M059J (cell line): ENCODE measurements around the gene TMEM94. TPM values are rescaled to one million over a fixed set of nuclear protein-coding genes. Genes with fewer than 3 reads are reported as not detected.
"Not testable (repeated sequence)": the region's sequence is repeated elsewhere in the genome, so short reads cannot be mapped to it uniquely, and the experiment has no call there.

Experiments used
- DNase-seq: peaks from one replicate; pipeline ENCODE4 v3.0.0-alpha.2; 2012; ENCODE audit warnings: low read depth
- total RNA-seq: library from RNA; depleted of rRNA; stranded (reverse); fragments of >200 nt; shearing (Covaris generic); gene quantifications from 2 replicates; pipeline ENCODE4 v1.2.3, GENCODE V29; 2014

Gene TMEM94
- total RNA-seq, 1 experiment from 2014 or later, result 29.1 TPM

- no peak for DNase-seq
These were observed 54.8 kb downstream of the TMEM94 start for GRCh38 chr17:75511270-75511609.

- peak; percentile 46 for DNase-seq
These were observed 55.5 kb downstream of the TMEM94 start for GRCh38 chr17:75511610-75512575.

DNA sequence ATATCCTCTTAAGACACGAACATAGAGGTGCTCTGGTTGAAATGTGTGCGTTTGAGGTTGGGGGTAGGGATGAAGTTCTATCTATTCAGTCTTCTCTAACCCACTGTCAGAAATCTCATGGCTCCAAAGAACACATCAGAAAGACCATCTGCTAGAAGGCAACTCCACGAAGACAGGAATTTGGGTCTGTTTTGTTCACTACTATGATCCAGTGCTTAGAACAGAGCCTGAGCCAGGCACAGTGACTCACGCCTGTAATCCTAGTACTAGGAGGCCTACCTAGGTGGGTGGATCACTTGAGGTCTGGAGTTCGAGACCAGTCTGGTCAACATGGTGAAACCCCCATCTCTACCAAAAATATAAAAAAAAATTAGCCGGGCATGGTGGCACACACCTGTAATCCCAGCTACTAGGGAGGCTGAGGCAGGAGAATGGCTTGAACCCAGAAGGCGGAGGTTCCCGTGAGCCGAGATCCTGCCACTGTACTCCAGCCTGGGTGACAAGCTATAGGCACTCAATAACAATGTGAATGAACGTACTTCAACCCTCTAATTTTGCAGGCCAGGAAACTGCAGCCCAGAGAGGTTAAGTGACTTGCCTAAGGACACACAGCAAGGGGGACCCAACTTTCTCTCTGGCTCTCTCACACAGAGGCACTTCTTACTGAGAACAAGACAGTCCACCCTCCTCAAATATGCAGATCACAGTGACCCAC lies 56.6 kb downstream of the TMEM94 start:
- DNase-seq, result peak; percentile 40

- DNase-seq, result no peak
These were observed 57.2 kb downstream of the TMEM94 start for GRCh38 chr17:75513641-75514000.

GRCh38 chr17:75514299-75514918 lies 58.0 kb downstream of the TMEM94 start:
- DNase-seq, result peak; percentile 88

- peak; percentile 59 for DNase-seq
These were observed 58.6 kb downstream of the TMEM94 start for GRCh38 chr17:75514919-75515495.

DNA sequence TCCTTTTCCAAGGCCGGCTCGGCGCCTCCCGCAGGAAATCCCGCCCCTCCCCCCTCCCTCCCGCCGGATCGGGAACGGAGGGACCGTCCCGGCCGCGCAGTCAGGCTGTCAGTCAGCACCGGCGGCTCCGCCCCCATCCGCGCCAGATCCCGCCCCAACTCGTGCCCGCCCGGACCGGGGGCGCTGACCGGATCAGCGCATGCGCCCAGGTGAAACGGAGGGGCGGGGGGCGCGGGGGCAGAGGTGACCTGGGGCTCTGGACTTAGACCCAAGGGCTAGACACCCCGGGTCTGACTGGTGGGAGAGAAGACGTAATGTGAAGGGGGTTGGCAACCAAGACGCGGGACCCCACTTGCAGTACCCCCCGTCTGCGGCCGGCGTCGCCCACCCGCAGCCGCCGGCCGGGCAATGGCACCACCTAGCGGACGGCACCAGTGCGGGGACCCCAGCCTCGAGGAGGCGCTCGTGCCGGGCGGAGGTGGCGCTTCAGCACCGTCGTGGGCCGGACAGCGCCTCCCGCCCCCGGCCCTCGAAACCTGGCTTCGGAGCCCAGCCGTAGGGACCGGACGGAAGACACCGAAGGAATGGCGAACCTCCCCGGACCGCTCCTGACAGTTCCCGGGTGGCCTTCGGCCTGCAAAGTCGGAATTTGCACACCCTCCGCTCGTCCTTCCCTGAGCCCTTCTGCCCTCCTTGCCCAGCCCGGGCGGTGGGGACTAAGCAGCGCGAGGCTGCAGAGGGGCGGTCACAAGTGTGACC lies 59.2 kb downstream of the TMEM94 start, which contains the start of gene CASKIN2:
CASKIN2 (minus strand) TSS at position 42 of the 759 bp plus-strand sequence. CDS start 1,733 bp downstream, outside the sequence.
- DNase-seq, result peak; percentile 86

GRCh38 chr17:75516255-75516618 lies 59.8 kb downstream of the TMEM94 start, which contains the start of gene TSEN54:
Gene TSEN54, plus strand, starts transcription at chr17:75516528. Its CDS starts 33 bp downstream, at chr17:75516561.
- DNase-seq, result peak; percentile 87

DNA sequence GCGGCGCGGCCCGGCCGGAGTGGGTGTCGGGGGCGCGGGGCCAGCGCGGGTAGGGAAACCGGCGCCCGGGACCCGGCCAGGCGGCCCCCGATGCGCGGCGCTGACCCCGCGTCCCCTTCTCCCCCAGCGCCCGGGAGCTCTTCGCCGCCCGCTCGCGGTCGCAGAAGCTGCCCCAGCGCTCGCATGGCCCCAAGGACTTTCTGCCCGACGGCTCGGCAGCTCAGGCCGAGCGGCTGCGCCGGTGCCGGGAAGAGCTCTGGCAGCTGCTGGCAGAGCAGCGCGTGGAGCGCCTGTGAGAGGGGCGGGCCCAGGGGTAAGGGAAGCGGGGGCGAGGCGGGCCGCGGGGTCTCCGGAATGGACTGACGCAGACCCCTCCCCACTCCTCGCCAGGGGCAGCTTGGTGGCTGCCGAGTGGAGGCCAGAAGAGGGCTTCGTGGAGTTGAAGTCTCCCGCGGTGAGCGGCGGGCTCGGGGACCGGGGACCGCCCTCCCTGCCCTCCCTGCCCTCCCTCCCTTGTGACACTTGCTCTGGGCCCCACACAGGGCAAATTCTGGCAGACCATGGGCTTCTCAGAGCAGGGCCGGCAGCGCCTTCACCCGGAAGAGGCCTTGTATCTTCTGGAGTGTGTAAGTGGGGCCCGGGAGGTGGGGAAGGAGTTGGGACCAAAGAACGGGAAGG lies 60.3 kb downstream of the TMEM94 start:
- peak; percentile 37 for DNase-seq

DNA sequence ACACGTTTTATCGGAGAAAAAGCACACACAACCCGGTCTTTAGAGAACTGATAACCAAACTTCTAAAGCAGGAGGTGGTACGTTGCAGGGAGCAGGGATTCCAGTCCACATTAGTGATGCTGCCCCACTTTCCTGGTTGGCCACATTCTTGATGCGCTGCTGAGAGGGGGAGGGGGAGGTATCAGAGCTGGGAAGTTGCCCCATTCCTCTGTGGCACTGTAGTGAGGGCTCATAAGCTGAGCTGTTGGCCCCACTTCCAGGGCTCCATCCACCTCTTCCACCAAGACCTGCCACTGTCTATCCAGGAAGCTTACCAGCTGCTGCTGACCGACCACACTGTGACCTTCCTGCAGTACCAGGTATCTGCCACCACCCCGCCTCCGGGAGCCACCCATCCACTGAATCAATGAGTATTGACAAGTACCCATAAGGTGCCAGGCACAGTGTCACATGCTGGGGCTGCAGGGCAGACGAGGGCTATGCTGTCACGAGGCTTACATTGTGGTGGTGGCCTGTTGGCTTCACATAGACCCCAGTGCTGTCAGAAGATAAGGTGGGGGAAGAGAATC lies 60.9 kb downstream of the TMEM94 start:
- no peak for DNase-seq

GRCh38 chr17:75518201-75518600 lies 61.8 kb downstream of the TMEM94 start:
- no peak for DNase-seq

- DNase-seq, result no peak
These were observed 62.6 kb downstream of the TMEM94 start for GRCh38 chr17:75518983-75519537.

DNA sequence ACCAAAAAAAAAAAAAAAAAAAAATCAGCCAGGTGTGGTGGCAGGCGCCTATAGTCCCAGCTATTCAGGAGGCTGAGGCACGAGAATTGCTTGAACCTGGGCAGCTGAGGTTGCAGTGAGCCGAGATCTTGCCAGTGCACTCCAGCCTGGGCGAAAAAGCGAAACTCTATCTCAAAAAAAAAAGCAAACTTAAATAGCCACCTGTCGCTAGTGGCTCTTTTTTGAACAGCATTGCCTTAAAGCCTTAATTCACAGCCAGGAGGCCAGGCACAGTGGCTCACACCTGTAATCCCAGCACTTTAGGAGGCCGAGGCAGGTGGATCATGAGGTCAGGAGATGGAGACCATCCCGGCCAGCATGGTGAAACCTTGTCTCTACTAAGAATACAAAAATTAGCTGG lies 64.0 kb downstream of the TMEM94 start:
- DNase-seq, result not testable (repeated sequence)

GRCh38 chr17:75521290-75521689 lies 64.9 kb downstream of the TMEM94 start:
- no peak for DNase-seq

GRCh38 chr17:75521951-75522727 lies 65.7 kb downstream of the TMEM94 start:
- DNase-seq, result peak; percentile 74

GRCh38 chr17:75523647-75524046 lies 67.2 kb downstream of the TMEM94 start:
- DNase-seq, result no peak

- no peak for DNase-seq
These were observed 68.0 kb downstream of the TMEM94 start for GRCh38 chr17:75524269-75524969.
